NCI-H345 (cell line): Measurements from ENCODE around the gene ANKMY1.
A peak's percentile ranks its signal among the peaks of the same experiment; 100 is the strongest.

ENCODE experiments used
- DNase-seq: peaks from one replicate; lab custom pipeline; 2025; lab: John Stamatoyannopoulos, UW

Gene ANKMY1

DNA sequence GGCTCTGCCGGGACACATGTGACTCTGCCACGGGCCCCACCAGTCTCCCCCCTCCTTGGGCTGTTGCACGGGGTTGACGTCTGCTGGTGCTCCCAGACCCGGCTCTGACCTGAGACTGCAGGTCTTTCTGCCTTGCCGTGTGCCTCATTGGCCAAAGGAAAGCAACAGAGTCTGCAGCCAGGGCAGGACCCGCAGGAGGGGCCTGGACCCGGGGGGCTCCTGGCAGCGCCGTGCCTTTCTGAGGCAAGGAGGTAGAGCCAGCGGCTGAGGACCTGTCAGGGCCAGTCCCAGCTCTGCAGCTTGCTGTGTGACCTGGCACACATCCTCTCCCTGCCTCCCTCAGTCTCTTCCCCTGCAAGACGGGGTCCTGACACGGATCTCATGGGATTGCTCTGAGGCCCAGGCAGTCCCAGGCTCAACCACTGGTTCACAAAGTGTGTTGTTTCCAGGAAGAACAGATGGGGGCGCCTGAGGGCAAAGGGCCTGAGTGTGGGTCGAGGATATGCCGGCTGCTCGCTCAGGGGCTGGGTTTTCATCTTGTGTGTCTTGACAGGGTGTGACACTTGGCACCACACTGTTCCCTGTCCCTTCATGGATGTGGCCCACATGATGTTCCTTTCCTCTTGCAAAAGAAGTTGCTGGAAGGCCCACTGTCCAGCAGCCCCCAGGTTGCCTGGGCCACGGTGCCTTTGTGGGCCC lies 37.7 kb upstream of the ANKMY1 start:
- no peak for DNase-seq

DNA sequence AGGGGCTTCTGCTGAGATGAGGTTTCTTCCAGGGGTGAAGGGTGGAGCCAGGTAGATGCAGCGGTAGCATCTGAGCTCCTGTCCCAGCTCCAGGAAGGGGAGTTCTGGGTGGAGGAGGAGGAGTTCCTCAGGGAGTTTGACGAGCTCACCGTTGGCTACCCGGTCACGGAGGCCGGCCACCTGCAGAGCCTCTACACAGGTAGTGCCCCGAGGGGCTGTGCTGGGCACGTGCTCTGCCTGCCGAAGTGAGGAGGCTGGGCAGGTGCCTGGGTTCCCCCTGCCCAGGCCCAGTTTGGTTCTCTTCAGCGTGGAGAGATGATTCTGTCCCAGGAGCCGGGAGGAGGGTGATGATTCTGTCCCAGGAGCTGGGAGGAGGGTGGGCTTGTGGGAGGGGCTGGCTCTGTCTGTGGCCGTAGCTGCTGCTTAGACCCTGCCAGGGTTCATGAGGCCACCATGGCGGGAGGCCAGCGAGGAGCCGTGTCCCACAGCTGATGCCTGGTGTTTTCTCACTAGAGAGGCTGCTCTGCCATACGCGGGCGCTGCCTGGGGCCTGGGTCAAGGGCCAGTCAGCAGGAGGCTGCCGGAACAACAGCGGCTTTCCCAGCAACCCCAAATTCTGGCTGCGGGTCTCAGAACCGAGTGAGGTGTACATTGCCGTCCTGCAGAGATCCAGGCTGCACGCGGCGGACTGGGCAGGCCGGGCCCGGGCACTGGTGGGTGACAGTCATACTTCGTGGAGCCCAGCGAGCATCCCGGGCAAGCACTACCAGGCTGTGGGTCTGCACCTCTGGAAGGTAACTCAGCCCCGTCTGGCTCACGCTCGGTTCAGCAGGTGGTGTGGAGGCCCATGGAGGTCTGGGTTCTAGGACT lies 37.0 kb upstream of the ANKMY1 start:
- DNase-seq = no peak

DNA sequence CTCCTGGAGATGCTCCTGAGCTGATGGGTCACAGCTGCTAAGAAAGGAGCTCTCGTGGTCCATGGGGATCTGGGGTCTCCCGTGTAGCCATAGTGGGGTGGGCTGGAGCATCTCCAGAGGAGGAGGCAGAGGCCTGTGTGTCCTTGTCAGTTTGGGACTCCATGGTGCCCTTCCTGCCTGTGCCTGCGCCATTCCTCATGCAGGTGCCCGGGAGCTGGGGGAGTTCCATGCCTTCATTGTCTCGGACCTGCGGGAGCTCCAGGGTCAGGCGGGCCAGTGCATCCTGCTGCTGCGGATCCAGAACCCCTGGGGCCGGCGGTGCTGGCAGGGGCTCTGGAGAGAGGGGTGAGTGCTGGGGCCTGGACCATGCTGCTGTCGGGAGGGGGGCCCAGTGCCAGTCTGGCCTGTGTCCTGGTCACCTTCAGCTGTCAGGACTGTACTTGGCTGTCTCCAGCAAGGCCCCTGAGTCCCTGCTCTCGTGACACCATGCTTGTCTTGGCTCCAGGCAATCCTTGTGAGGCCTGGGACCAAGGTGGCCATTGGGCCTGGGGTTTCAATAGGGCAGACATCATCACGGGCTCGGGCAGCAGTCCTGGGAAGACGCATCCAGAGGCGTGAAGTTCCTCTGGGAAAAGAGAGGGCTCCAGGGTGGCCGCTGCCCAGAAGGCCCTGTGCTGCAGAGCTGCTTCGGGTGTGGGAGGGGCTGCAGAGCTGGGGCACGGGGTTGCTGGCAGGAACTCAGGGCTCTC lies 36.1 kb upstream of the ANKMY1 start:
- no peak for DNase-seq

GRCh38 chr2:240593026-240593702 lies 35.4 kb upstream of the ANKMY1 start:
- no peak for DNase-seq

DNA sequence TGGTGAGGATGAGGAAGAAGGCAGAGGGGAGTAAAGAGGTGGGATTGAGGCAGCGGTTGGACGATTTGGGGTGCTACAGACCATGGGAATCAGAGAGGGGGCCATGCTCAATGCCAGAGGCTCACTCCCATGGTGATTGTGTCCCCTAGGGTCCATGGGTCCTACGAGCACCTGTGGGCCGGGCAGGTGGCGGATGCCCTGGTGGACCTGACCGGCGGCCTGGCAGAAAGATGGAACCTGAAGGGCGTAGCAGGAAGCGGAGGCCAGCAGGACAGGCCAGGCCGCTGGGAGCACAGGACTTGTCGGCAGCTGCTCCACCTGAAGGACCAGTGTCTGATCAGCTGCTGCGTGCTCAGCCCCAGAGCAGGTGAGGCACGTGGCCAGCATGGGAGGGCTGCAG lies 34.0 kb upstream of the ANKMY1 start:
- DNase-seq = no peak

DNA sequence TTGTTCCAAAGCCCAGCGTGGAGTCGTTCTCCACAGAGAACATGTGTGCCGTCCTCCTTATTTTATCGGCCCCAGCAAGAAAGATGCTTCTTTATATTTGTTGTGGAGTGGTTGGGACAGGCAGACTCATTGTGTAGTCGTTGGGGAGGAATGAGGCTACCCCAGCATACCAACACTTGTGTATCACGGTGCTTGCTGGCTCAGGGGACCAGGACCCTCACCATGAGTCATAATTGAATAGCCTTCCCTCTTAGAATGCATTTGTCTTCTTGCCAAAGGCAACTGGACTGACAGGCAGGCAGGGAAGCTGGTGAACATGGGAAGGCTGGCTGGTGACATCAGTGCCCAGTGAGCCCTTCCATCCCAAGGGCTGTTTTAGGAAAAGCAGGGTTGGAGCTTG lies 33.4 kb upstream of the ANKMY1 start:
- no peak for DNase-seq

DNA sequence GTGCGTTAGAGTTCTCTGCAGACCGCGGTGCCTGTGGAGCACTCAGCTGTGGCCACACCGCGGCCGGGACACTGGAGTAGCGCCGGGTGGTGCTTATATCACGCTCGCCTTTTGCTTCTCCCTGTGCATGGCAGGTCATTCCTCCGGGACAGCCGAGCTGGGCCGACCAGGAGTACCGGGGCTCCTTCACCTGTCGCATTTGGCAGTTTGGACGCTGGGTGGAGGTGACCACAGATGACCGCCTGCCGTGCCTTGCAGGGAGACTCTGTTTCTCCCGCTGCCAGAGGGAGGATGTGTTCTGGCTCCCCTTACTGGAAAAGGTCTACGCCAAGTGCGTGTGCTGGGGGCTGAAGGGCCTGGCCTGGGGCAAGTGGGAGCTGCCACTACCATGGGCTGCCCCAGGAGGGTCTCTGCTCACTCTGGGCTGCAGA lies 32.9 kb upstream of the ANKMY1 start:
- DNase-seq = no peak

- DNase-seq = no peak
These were observed 32.2 kb upstream of the ANKMY1 start for GRCh38 chr2:240589850-240590525.

- no peak for DNase-seq
These were observed 31.6 kb upstream of the ANKMY1 start for GRCh38 chr2:240589375-240589774.

DNA sequence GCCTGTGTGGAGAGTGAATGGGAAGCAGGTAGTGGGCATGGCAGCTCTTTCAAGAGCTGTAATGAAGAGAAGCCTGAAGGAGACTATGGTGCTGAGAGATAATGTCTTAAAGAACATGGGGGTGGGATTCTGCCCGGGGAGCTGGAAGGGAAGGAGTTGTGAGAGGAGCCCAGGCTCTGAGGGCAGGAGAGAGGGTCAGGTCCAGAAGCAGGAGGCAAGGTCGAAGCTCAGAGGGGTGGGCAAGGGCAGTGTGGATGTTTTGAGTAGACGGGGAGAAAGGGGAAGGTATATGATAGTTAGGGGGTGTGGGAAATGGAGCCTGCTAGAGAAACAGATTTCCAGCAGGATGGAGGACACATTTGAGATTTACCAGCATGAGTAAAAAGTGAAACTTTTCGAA lies 30.9 kb upstream of the ANKMY1 start:
- DNase-seq = no peak

GRCh38 chr2:240588006-240588655 lies 30.3 kb upstream of the ANKMY1 start:
- no peak for DNase-seq

DNA sequence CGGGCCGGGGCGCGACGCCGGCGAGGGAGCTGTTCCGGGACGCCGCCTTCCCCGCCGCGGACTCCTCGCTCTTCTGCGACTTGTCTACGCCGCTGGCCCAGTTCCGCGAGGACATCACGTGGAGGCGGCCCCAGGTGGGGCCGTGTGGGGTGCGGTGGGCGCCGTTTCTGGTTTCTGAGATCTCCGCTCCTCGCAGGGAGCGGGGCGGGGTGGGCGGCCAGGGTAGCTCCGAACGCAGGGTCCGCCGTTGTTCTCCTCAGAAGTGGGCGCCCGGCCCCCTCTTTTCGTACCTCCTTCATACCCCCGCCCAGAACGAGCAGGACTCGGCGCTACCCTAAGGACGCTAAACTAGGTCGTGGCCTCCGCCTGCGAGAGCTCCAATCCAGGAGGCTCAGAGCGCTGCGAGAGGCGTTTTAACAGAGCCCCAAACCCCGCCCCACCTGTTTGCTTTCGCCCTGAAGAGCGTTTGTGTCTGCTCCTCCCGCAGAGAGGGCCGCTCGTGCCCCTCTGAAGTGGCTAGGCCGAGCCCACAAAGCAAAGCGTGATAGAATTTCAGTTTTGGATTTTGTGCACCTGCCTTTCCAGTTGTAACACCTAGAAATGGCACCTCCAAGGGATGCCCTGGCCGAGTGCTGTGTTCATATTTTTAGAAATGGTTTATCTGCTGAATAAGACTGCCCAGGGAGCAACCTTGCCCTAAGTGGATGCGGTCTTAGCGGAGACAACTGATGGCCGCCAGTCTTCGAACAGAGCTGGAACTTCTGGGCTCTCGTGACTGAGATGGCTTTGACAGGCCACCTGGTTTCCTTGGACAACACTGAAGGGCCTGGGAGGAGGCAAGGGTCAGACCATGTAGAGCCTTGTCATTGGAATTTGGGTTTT lies 29.4 kb upstream of the ANKMY1 start:
- peak; percentile 80 for DNase-seq

DNA sequence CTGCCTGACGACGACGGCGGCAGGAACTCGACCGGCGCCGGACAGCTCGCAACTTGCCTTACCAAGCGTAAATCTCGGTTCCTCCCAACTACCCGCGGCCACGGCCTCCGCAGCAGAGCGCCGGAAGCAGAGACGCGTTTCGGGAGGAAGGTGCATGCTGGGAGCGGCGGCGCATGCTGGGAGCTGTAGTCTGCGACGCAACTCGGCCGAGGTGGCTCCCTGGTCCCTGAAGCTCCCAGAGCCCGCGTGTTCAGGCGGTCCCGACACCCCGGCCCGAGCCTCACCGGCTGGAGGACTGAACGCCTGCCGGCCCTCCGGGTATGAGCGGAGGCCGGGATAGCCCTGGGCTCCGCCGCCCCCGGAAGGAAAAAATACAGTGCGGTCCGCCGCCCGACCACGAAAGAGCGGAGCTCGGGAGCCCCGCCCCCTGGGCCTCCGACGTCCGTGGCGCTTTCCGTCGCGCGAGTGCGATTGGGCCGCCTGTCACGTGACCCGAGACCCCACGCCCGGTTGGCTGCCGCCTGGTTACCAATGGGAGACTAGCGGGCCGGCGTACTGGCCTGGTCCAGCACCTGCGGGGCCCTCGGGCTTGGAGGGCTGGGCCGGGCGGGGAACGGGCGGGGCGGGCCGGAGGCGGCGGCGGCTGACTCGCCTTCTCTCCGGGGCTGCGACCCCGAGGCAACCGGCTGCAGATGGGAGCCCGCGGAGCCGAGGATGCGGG lies 28.6 kb upstream of the ANKMY1 start, which contains the start of gene CAPN10:
Gene CAPN10 (plus strand): TSS at position 537 of the 721 bp plus-strand sequence. CDS start 178 bp downstream, at position 715.
- DNase-seq = peak; percentile 97

DNA sequence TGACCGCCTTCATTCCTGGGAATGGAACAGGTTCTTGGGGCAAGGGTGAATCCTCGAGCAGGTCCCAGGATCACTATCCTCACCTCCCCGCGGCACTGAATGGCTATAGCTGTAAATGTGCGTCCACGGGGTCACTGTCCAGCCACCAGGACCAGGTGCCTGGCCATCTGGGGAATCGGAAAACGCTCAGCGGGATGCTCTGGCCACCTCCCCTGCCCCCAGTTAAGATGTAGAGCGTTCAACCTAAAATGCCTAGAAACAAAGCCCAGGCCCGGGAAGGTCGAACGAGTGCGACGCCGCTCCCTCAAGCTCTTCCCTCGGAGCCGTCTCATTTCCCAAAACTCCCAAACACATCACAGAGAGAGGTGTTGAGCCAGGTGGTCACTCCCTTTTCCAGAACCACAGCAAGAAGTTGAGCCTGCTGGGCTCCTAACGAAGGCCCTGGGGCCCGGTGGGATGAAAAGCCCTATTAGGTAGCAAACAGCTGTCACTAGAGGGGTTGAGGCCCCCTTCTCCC lies 28.0 kb upstream of the ANKMY1 start:
- no peak for DNase-seq

GRCh38 chr2:240585101-240585500 lies 27.3 kb upstream of the ANKMY1 start:
- DNase-seq = no peak

GRCh38 chr2:240584486-240585031 lies 26.8 kb upstream of the ANKMY1 start:
- no peak for DNase-seq

DNA sequence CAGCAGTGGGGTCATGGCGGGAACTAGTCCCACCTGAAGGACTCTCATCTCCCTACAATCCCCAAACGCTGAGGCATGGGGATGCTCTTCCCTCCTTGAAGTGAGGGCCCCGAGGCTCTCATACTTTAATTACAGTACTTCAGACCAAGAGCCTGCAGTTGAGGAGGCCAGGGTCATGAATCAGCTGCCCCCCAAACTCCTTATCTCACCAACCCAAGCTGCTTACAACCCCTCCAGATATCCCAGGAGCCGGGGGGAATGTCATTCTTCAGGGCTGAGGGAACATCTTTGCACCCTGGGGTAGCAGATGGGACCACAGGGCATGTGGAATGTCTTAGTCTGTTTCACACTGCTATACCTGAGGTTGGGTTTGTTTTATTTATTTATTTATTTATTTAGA lies 26.0 kb upstream of the ANKMY1 start:
- DNase-seq = no peak

- DNase-seq = no peak
These were observed 25.0 kb upstream of the ANKMY1 start for GRCh38 chr2:240582781-240583180.

DNA sequence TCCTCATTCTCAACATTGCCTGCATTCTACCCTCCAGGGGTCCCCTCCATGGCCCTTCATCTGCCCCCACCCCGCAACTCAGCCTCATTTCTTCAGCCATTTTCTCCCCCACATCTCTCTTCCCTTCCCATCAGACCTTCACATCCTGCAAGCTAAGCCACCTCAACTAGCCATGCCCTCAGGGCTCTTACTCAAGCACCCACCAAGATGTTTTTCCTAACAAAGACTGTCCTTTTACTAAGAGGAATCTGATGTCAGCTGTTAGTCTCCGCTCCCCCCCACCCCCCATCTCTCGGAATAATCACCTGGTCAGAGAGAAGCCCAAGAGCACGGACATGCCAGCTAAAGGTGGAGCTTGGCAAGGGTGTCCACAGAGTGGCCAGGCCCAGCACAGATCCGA lies 24.0 kb upstream of the ANKMY1 start:
- no peak for DNase-seq
